A673 (cell line): ENCODE measurements around the gene TGFA. TPM values are rescaled to one million over a fixed set of nuclear protein-coding genes. Genes with fewer than 3 reads are reported as not detected.

Experiments
- BruUV-seq: library from RNA; stranded (reverse); fragments of 400-500 nt; replicated peaks from 2 replicates; lab custom pipeline; 2021; lab: Mats Ljungman, UMichigan
- CTCF ChIA-PET: fragments of 300-600 bp; sonication (Branson Sonifier 250); formaldehyde crosslinking; loops from one replicate; lab custom pipeline; 2022; ENCODE audit warnings: antibody characterized with exemption; lab: Charles Lee
- POLR2A ChIA-PET: fragments of 300-600 bp; sonication (Branson Sonifier 250); formaldehyde crosslinking; loops from one replicate; lab custom pipeline; 2022; ENCODE audit warnings: antibody characterized with exemption; ENCODE audit not compliant: low non-redundant PET; lab: Charles Lee
- DNase-seq: peaks from one replicate; pipeline ENCODE4 v3.0.0-alpha.2; 2015; ENCODE audit warnings: low spot score
- H3K27ac ChIP-seq: fragments of 200-600 bp; sonication (generic); 2 replicates; pipeline ENCODE4 v1.5.1; 2016; ENCODE audit warnings: mixed run types, low read depth, mild to moderate bottlenecking, mixed read lengths, antibody characterized with exemption, low read length; ENCODE audit not compliant: poor library complexity, severe bottlenecking
- H3K27me3 ChIP-seq: fragments of 200-600 bp; sonication (generic); replicated peaks from 2 replicates; pipeline ENCODE4 v1.6.1; 2017; ENCODE audit warnings: mixed run types, low read depth, mild to moderate bottlenecking, mixed read lengths, antibody characterized with exemption, low read length; ENCODE audit not compliant: insufficient read depth, poor library complexity
- H3K36me3 ChIP-seq: fragments of 200-600 bp; sonication (generic); 2 replicates; pipeline ENCODE4 v1.6.1; 2016; ENCODE audit warnings: mixed run types, mild to moderate bottlenecking, mixed read lengths, antibody characterized with exemption, low read length; ENCODE audit not compliant: insufficient read depth, poor library complexity, severe bottlenecking
- H3K4me1 ChIP-seq: fragments of 200-600 bp; sonication (generic); 2 replicates; pipeline ENCODE4 v1.6.1; 2017; ENCODE audit warnings: mixed run types, mild to moderate bottlenecking, mixed read lengths, antibody characterized with exemption, low read length; ENCODE audit not compliant: insufficient read depth, poor library complexity, severe bottlenecking
- H3K4me3 ChIP-seq: fragments of 200-600 bp; sonication (generic); 2 replicates; pipeline ENCODE4 v1.5.1; 2016; ENCODE audit warnings: low read depth, mixed run types, mild to moderate bottlenecking, mixed read lengths, low read length; ENCODE audit not compliant: poor library complexity, severe bottlenecking
- H3K9me3 ChIP-seq: fragments of 200-600 bp; sonication (generic); 2 replicates; pipeline ENCODE4 v1.6.1; 2016; ENCODE audit warnings: mixed run types, low read depth, mild to moderate bottlenecking, mixed read lengths, antibody characterized with exemption, low read length; ENCODE audit not compliant: poor library complexity, severe bottlenecking
- CTCF ChIP-seq: fragments of 300-800, 200-600 bp; sonication (generic); conservative IDR thresholded peaks from 2 replicates; pipeline ENCODE4 v1.5.1; 2017; ENCODE audit warnings: low read depth, mild to moderate bottlenecking, antibody characterized with exemption, low read length, moderate library complexity, mixed read lengths
- EZH2 ChIP-seq: fragments of 200-600 bp; sonication (generic); IDR thresholded peaks from 2 replicates; pipeline ENCODE4 v1.6.1; 2017; ENCODE audit warnings: borderline replicate concordance, low read depth, mild to moderate bottlenecking, mixed read lengths, antibody characterized with exemption, low read length; ENCODE audit not compliant: poor library complexity, severe bottlenecking
- intact Hi-C: fragments of 100-400 bp; cut with micrococcal nuclease; formaldehyde crosslinking; loops from one replicate; pipeline ENCODE4 v1.10.0; 2022; ENCODE audit not compliant: unreplicated experiment
- total RNA-seq: library from RNA; stranded (reverse); gene quantifications from 2 replicates; pipeline ENCODE4 v1.2.3, GENCODE V29; 2021

TGFA gene
- total RNA-seq, 1 experiment from 2014 or later, result 0.13 TPM

- H3K36me3 ChIP-seq, result no peaks in the 10 kb centered on the region
- no peak for TF ChIP-seq EZH2
- no peak for TF ChIP-seq CTCF
- H3K27ac ChIP-seq, result no peak overlapping the region
- ChIA-PET CTCF (interaction anchor here (0.6 kb wide), 1 partner anchor 162 kb away, joined by 3 read pairs; no protein-coding TSS in a partner anchor), POLR2A (no interaction called here)
- intact Hi-C loops, result no loop called here
- no TSS peak for BruUV-seq
- peaks cover 2% of the 10 kb centered on the region for H3K4me1 ChIP-seq
- no peaks in the 10 kb centered on the region for H3K9me3 ChIP-seq
- no peak for DNase-seq
- no peak overlapping the region for H3K4me3 ChIP-seq
- no peaks in the 10 kb centered on the region for H3K27me3 ChIP-seq
Observed at GRCh38 chr2:70511971-70512729, 41.5 kb downstream of the TGFA start.

GRCh38 chr2:70510313-70510712 is 43.3 kb downstream of the TGFA start:
- intact Hi-C loops, result no loop called here
- ChIA-PET CTCF (no interaction called here), POLR2A (no interaction called here)
- H3K9me3 ChIP-seq, result no peaks in the 10 kb centered on the region
- H3K4me3 ChIP-seq, result no peak overlapping the region
- no peaks in the 10 kb centered on the region for H3K36me3 ChIP-seq
- H3K27ac ChIP-seq, result no peak overlapping the region
- peaks cover 2% of the 10 kb centered on the region for H3K4me1 ChIP-seq
- no TSS peak for BruUV-seq
- no peak for TF ChIP-seq CTCF
- TF ChIP-seq EZH2, result no peak
- no peak for DNase-seq
- H3K27me3 ChIP-seq, result no peaks in the 10 kb centered on the region

GRCh38 chr2:70509565-70509964 is 44.1 kb downstream of the TGFA start:
- no TSS peak for BruUV-seq
- intact Hi-C loops, result no loop called here
- Histone ChIP-seq H3K9me3 (no peaks in the 10 kb centered on the region), H3K4me1 (peaks cover 2% of the 10 kb centered on the region), H3K36me3 (no peaks in the 10 kb centered on the region), H3K27ac (no peak overlapping the region), H3K27me3 (no peaks in the 10 kb centered on the region), H3K4me3 (no peak overlapping the region)
- TF ChIP-seq CTCF, result no peak
- TF ChIP-seq EZH2, result no peak
- no peak for DNase-seq
- ChIA-PET POLR2A (no interaction called here), CTCF (no interaction called here)
